H1 (cell line): ENCODE data around the gene SLC38A5. TPM values are rescaled to one million over a fixed set of nuclear protein-coding genes. Genes with fewer than 3 reads are reported as not detected.

Source experiments
- CTCF ChIA-PET: fragments of 300-600 bp; sonication (Branson Sonifier 250); formaldehyde crosslinking; loops from one replicate; lab custom pipeline; 2021; ENCODE audit not compliant: partially characterized antibody; lab: Charles Lee
- POLR2A ChIA-PET: fragments of 300-600 bp; sonication (Branson Sonifier 250); formaldehyde crosslinking; loops from one replicate; lab custom pipeline; 2021; ENCODE audit warnings: inconsistent platforms; ENCODE audit not compliant: partially characterized antibody; lab: Charles Lee
- DNase-seq, 2 experiments: peaks; one replicate each; pipeline versions ENCODE4 v3.0.0 to v3.0.0-alpha.2; 2010 to 2022; ENCODE audit warnings: low spot score in 2 of 2, low read depth in 1 of 2, mixed read lengths in 1 of 2
- FAIRE-seq: peaks from 2 replicates; lab custom pipeline; 2011; peaks lifted over from hg19 to GRCh38; lab: Jason Lieb, UNC
- H2AFZ ChIP-seq: 2 replicates; pipeline ENCODE4 v1.8.1; 2012; ENCODE audit warnings: low read length, inconsistent platforms
- H2AK5ac ChIP-seq: 2 replicates; pipeline ENCODE4 v1.6.1; 2013; ENCODE audit warnings: low read depth, low read length
- H2BK120ac ChIP-seq: replicated peaks from 2 replicates; pipeline ENCODE3; 2013; ENCODE audit warnings: low read depth, low read length, inconsistent platforms
- H2BK12ac ChIP-seq: 2 replicates; pipeline ENCODE4 v1.6.1; 2013; ENCODE audit warnings: low read depth, low read length
- H2BK15ac ChIP-seq: 2 replicates; pipeline ENCODE4 v1.6.1; 2013; ENCODE audit warnings: low read length
- H2BK20ac ChIP-seq: 2 replicates; pipeline ENCODE4 v1.6.1; 2013; ENCODE audit warnings: low read length
- H2BK5ac ChIP-seq: 2 replicates; pipeline ENCODE4 v1.6.1; 2013; ENCODE audit warnings: low read depth, low read length
- H3K14ac ChIP-seq: 2 replicates; pipeline ENCODE4 v1.6.1; 2013; ENCODE audit warnings: inconsistent platforms; ENCODE audit not compliant: insufficient read length
- H3K18ac ChIP-seq: 2 replicates; pipeline ENCODE4 v1.6.1; 2013; ENCODE audit warnings: low read length; ENCODE audit errors: extremely low read depth
- H3K23ac ChIP-seq: 2 replicates; pipeline ENCODE4 v1.6.1; 2013; ENCODE audit warnings: inconsistent platforms; ENCODE audit not compliant: insufficient read length
- H3K23me2 ChIP-seq: 2 replicates; pipeline ENCODE4 v1.6.1; 2013; ENCODE audit warnings: low read depth, low read length
- H3K27ac ChIP-seq: 2 replicates; pipeline ENCODE4 v1.6.1; 2011; ENCODE audit warnings: low read depth, low read length, inconsistent platforms
- H3K27me3 ChIP-seq, 4 experiments: replicated peaks in 1 of 4; 1 replicate in 1 of 4; 2 replicates in 3 of 4; pipeline versions ENCODE4 v1.6.1 to v1.8.1; 2011 to 2013; ENCODE audit warnings: low read length in 3 of 4, mild to moderate bottlenecking in 3 of 4, inconsistent platforms in 2 of 4, mixed read lengths in 2 of 4, moderate library complexity in 1 of 4; ENCODE audit not compliant: control insufficient read depth in 3 of 4, insufficient read depth in 3 of 4; ENCODE audit errors: extremely low read depth in 1 of 4
- H3K36me3 ChIP-seq, 4 experiments: 2 replicates each; pipeline versions ENCODE4 v1.6.1 to v1.8.1; 2011 to 2013; ENCODE audit warnings: mild to moderate bottlenecking in 4 of 4, low read length in 3 of 4, moderate library complexity in 2 of 4, control low read depth in 1 of 4, inconsistent platforms in 1 of 4; ENCODE audit not compliant: insufficient read depth in 4 of 4, control insufficient read depth in 2 of 4
- H3K4ac ChIP-seq: replicated peaks from 2 replicates; pipeline ENCODE3; 2013; ENCODE audit warnings: low read length, low read depth, mixed read lengths, inconsistent platforms; ENCODE audit not compliant: insufficient read length
- H3K4me1 ChIP-seq, 4 experiments: replicated peaks in 1 of 4; 1 replicate in 1 of 4; 2 replicates in 3 of 4; pipeline versions ENCODE4 v1.6.1 to v1.8.1; 2011 to 2013; ENCODE audit warnings: low read length in 3 of 4, inconsistent platforms in 2 of 4, mixed read lengths in 1 of 4; ENCODE audit not compliant: insufficient read depth in 4 of 4, control insufficient read depth in 3 of 4
- H3K4me2 ChIP-seq, 2 experiments: 2 replicates each; pipeline versions ENCODE4 v1.6.1 to v1.8.1; 2011 to 2013; ENCODE audit warnings: low read depth in 2 of 2, low read length in 2 of 2, control low read depth in 1 of 2, inconsistent platforms in 1 of 2, mild to moderate bottlenecking in 1 of 2; ENCODE audit not compliant: insufficient read depth in 1 of 2
- H3K4me3 ChIP-seq, 4 experiments: fragments of 200-600, 300-600 bp in 1 of 4; sonication (generic), shearing (Covaris generic), sonication (Bioruptor Twin) in 1 of 4; 2 replicates each; pipeline versions ENCODE4 v1.5.1 to v1.8.1; 2011 to 2016; ENCODE audit warnings: low read length in 4 of 4, low read depth in 3 of 4, control low read depth in 2 of 4, inconsistent platforms in 2 of 4, mild to moderate bottlenecking in 2 of 4, mixed read lengths in 1 of 4, moderate library complexity in 1 of 4; ENCODE audit not compliant: insufficient read depth in 2 of 4; ENCODE audit errors: extremely low read depth in 1 of 4
- H3K56ac ChIP-seq: replicated peaks from 2 replicates; pipeline ENCODE3; 2013; ENCODE audit warnings: low read depth, mild to moderate bottlenecking, mixed read lengths, low read length, inconsistent platforms; ENCODE audit not compliant: insufficient read length
- H3K79me1 ChIP-seq: 2 replicates; pipeline ENCODE4 v1.6.1; 2013; ENCODE audit warnings: low read depth, low read length, control low read depth
- H3K79me2 ChIP-seq, 2 experiments: 2 replicates each; pipeline versions ENCODE4 v1.6.1 to v1.8.1; 2012 to 2013; ENCODE audit warnings: low read length in 2 of 2, mild to moderate bottlenecking in 2 of 2, inconsistent platforms in 1 of 2; ENCODE audit not compliant: insufficient read depth in 2 of 2, control insufficient read depth in 1 of 2
- H3K9ac ChIP-seq, 4 experiments: replicated peaks in 1 of 4; 1 replicate in 1 of 4; 2 replicates in 3 of 4; pipeline versions ENCODE4 v1.6.1 to v1.8.1; 2011 to 2013; ENCODE audit warnings: low read depth in 3 of 4, low read length in 3 of 4, control low read depth in 2 of 4, mild to moderate bottlenecking in 2 of 4, moderate library complexity in 2 of 4, inconsistent platforms in 1 of 4; ENCODE audit errors: extremely low read depth in 1 of 4
- H3K9me3 ChIP-seq, 2 experiments: 2 replicates each; pipeline versions ENCODE4 v1.6.1 to v1.8.1; 2012 to 2013; ENCODE audit warnings: mild to moderate bottlenecking in 2 of 2, moderate library complexity in 2 of 2, control low read depth in 1 of 2, inconsistent platforms in 1 of 2, low read depth in 1 of 2, low read length in 1 of 2, mixed read lengths in 1 of 2; ENCODE audit not compliant: insufficient read depth in 2 of 2
- H4K20me1 ChIP-seq, 2 experiments: replicated peaks in 1 of 2; 2 replicates each; pipeline versions ENCODE3 to v1.8.1; 2011 to 2013; ENCODE audit warnings: inconsistent platforms in 2 of 2, low read length in 2 of 2, mild to moderate bottlenecking in 1 of 2; ENCODE audit not compliant: insufficient read depth in 2 of 2, control insufficient read depth in 1 of 2
- H4K5ac ChIP-seq: 2 replicates; pipeline ENCODE4 v1.6.1; 2013; ENCODE audit warnings: low read length, low read depth, mixed read lengths, inconsistent platforms; ENCODE audit not compliant: insufficient read length
- H4K8ac ChIP-seq: 2 replicates; pipeline ENCODE4 v1.8.0; 2013; ENCODE audit warnings: mild to moderate bottlenecking, moderate library complexity, low read length, inconsistent platforms; ENCODE audit not compliant: insufficient read depth; ENCODE audit errors: extremely low read depth
- H4K91ac ChIP-seq: replicated peaks from 2 replicates; pipeline ENCODE3; 2013; ENCODE audit warnings: low read length, mixed read lengths, inconsistent platforms; ENCODE audit not compliant: insufficient read length
- FOSL1 ChIP-seq: IDR thresholded peaks from 2 replicates; pipeline ENCODE4 v1.6.1; 2011; ENCODE audit warnings: mild to moderate bottlenecking, low read depth, low read length, moderate library complexity; ENCODE audit not compliant: insufficient read depth
- KDM1A ChIP-seq: fragments of 200-600, 300-600 bp; sonication (generic); IDR thresholded peaks from 2 replicates; pipeline ENCODE4 v1.7.1; 2016; ENCODE audit warnings: mild to moderate bottlenecking, low read length, borderline replicate concordance
- TCF12 ChIP-seq: IDR thresholded peaks from 2 replicates; pipeline ENCODE4 v1.6.1; 2011; ENCODE audit warnings: low read depth, mild to moderate bottlenecking, low read length
- WGBS, 2 experiments: shearing (Covaris generic) in 1 of 2; methylation state at CpG; one replicate each; pipeline versions ENCODE4 v1.1.6 to v1.1.7; 2013 to 2015; ENCODE audit warnings: low lambda C conversion rate in 2 of 2, mixed read lengths in 2 of 2, inconsistent platforms in 1 of 2, low coverage in 1 of 2, missing lambda C conversion rate in 1 of 2; ENCODE audit not compliant: insufficient replicate concordance in 2 of 2, insufficient coverage in 1 of 2, insufficient read length in 1 of 2; ENCODE audit errors: extremely low coverage in 1 of 2, missing lambda C conversion rate in 1 of 2; 5-methylcytosine and 5-hydroxymethylcytosine counted together
- polyA plus RNA-seq, 7 experiments: library from polyadenylated mRNA; depleted of rRNA in 3 of 7; stranded (reverse) in 5 of 7; unstranded in 2 of 7; fragments of >200 nt in 5 of 7; fragments of 200-250 nt in 2 of 7; gene quantifications; 1 replicate in 5 of 7; 2 replicates in 1 of 7; 4 replicates in 1 of 7; pipeline versions ENCODE4 v1.2.1 to v1.2.3, GENCODE V29; 2011 to 2013; ENCODE audit warnings: missing spikeins in 2 of 7, mixed read lengths in 2 of 7
- total RNA-seq: library from RNA; stranded (reverse); fragmentation: NEBNext Ultra II Directional; extraction: Animal tissue kit (Norgen Biotek cat#: 25700); gene quantifications from 2 replicates; pipeline ENCODE4 v1.2.1, GENCODE V29; 2021

Gene SLC38A5
- total and polyA plus RNA-seq, 2 of the 8 experiments (the other 6 are each of a cell fraction or from before 2014, with no cell fraction given) = 70.9 to 106 TPM

- H2BK15ac ChIP-seq = no peak overlapping the region
- H3K9me3 ChIP-seq = no peaks in the 10 kb centered on the region
- no peak overlapping the region for H3K9ac ChIP-seq
- no peak overlapping the region for H2BK20ac ChIP-seq
- no peaks in the 10 kb centered on the region for H4K20me1 ChIP-seq
- no peak overlapping the region for H2BK120ac ChIP-seq
- H3K56ac ChIP-seq = no peak overlapping the region
- ChIA-PET POLR2A (no interaction called here), CTCF (no interaction called here)
- H3K4me1 ChIP-seq = no peaks in the 10 kb centered on the region
- no peak overlapping the region for H4K8ac ChIP-seq
- no peak overlapping the region for H3K4me3 ChIP-seq
- H2BK12ac ChIP-seq = no peak overlapping the region
- H4K91ac ChIP-seq = no peak overlapping the region
- no peak for TF ChIP-seq KDM1A
- no peak for TF ChIP-seq TCF12
- TF ChIP-seq FOSL1 = no peak
- no peak overlapping the region for H3K4ac ChIP-seq
- H3K79me2 ChIP-seq = no peaks in the 10 kb centered on the region
- H4K5ac ChIP-seq = no peak overlapping the region
- H3K23ac ChIP-seq = no peak overlapping the region
- no peak for FAIRE-seq
- no peak overlapping the region for H3K18ac ChIP-seq
- H3K36me3 ChIP-seq = peaks cover 0 to 2% (median 0%) of the 10 kb centered on the region in 4 experiments; a peak in 3 of 8 replicates
- WGBS, 2 experiments = 93% methylated on average over 6 of the region's 9 CpGs; no CpG with 5 or more reads in 1 of the 2 experiments
- no peak for DNase-seq
- no peak overlapping the region for H3K27ac ChIP-seq
- H3K4me2 ChIP-seq = no peak overlapping the region
- H3K14ac ChIP-seq = no peak overlapping the region
- no peaks in the 10 kb centered on the region; the same call in 1 of the 2 replicates for H3K23me2 ChIP-seq
- no peak overlapping the region for H2BK5ac ChIP-seq
- no peak overlapping the region for H2AK5ac ChIP-seq
- H2AFZ ChIP-seq = no peak overlapping the region
- no peaks in the 10 kb centered on the region; a peak in 1 of 7 replicates for H3K27me3 ChIP-seq
- no peaks in the 10 kb centered on the region for H3K79me1 ChIP-seq
These were observed 44.9 kb upstream of the SLC38A5 start for GRCh38 chrX:48514868-48515460.
